Endothelial cell of umbilical vein (primary cell): ENCODE data around the gene LRRFIP2. TPM values are rescaled to one million over a fixed set of nuclear protein-coding genes. Genes with fewer than 3 reads are reported as not detected.
"Not testable (repeated sequence)": the region's sequence is repeated elsewhere in the genome, so short reads cannot be mapped to it uniquely, and the experiment has no call there.

ENCODE experiments used
- BruUV-seq: library from RNA; stranded (reverse); fragments of 400-500 nt; replicated peaks from 2 replicates; lab custom pipeline; 2021; lab: Mats Ljungman, UMichigan
- CTCF ChIA-PET: fragments of 300-600, 350-600 bp; sonication (Branson Sonifier 250); formaldehyde crosslinking; loops from one replicate; lab custom pipeline; 2021; ENCODE audit warnings: antibody characterized with exemption, inconsistent platforms; lab: Charles Lee
- POLR2A ChIA-PET: fragments of 300-600, 350-600 bp; sonication (Branson Sonifier 250); formaldehyde crosslinking; loops from one replicate; lab custom pipeline; 2021; ENCODE audit warnings: antibody characterized with exemption, inconsistent platforms; lab: Charles Lee
- DNase-seq: peaks from one replicate; pipeline ENCODE4 v3.0.0-alpha.2; 2011; ENCODE audit warnings: low read depth, low spot score
- FAIRE-seq: peaks from 2 replicates; lab custom pipeline; 2011; peaks lifted over from hg19 to GRCh38; lab: Jason Lieb, UNC
- H2AFZ ChIP-seq: 2 replicates; pipeline ENCODE4 v1.6.0; 2012; ENCODE audit warnings: low read depth, low read length, control low read depth, inconsistent platforms
- H3K27ac ChIP-seq: 2 replicates; pipeline ENCODE4 v1.5.1; 2011; ENCODE audit warnings: low read depth, mild to moderate bottlenecking, control low read depth, low read length, moderate library complexity; ENCODE audit not compliant: insufficient read depth
- H3K27me3 ChIP-seq, 2 experiments: 2 replicates each; pipeline versions ENCODE4 v1.6.0 to v1.6.1; 2011; ENCODE audit warnings: low read length in 2 of 2, mixed read lengths in 1 of 2; ENCODE audit not compliant: control insufficient read depth in 2 of 2, insufficient read depth in 2 of 2
- H3K36me3 ChIP-seq, 2 experiments: 2 replicates in 1 of 2; 3 replicates in 1 of 2; pipeline ENCODE4 v1.5.1; 2011; ENCODE audit warnings: low read length in 2 of 2, mild to moderate bottlenecking in 1 of 2, moderate library complexity in 1 of 2; ENCODE audit not compliant: control insufficient read depth in 2 of 2, insufficient read depth in 2 of 2; ENCODE audit errors: extremely low read depth in 1 of 2
- H3K4me1 ChIP-seq: 3 replicates; pipeline ENCODE4 v1.5.1; 2011; ENCODE audit warnings: mild to moderate bottlenecking, low read length; ENCODE audit not compliant: control insufficient read depth, insufficient read depth; ENCODE audit errors: extremely low read depth
- H3K4me2 ChIP-seq: 2 replicates; pipeline ENCODE4 v1.6.1; 2011; ENCODE audit warnings: low read length, control low read depth, mixed read lengths; ENCODE audit not compliant: insufficient read depth
- H3K4me3 ChIP-seq, 3 experiments: fragments of 200-600 bp in 1 of 3; sonication (generic), shearing (Covaris generic) in 1 of 3; replicated peaks in 1 of 3; 2 replicates each; pipeline ENCODE4 v1.5.1; 2011 to 2016; ENCODE audit warnings: control low read depth in 3 of 3, low read length in 3 of 3, mild to moderate bottlenecking in 2 of 3, inconsistent platforms in 1 of 3, low read depth in 1 of 3, moderate library complexity in 1 of 3; ENCODE audit not compliant: insufficient read depth in 1 of 3
- H3K79me2 ChIP-seq: 2 replicates; pipeline ENCODE4 v1.6.0; 2012; ENCODE audit warnings: low read length, inconsistent platforms; ENCODE audit not compliant: control insufficient read depth, insufficient read depth
- H3K9ac ChIP-seq: replicated peaks from 2 replicates; pipeline ENCODE3; 2011; ENCODE audit warnings: low read length, control low read depth; ENCODE audit not compliant: insufficient read depth; ENCODE audit errors: extremely low read depth
- H3K9me1 ChIP-seq: replicated peaks from 3 replicates; pipeline ENCODE4 v1.6.0; 2011; ENCODE audit warnings: mild to moderate bottlenecking, low read length; ENCODE audit not compliant: control insufficient read depth, insufficient read depth; ENCODE audit errors: extremely low read depth
- H3K9me3 ChIP-seq: replicated peaks from 2 replicates; pipeline ENCODE4 v1.5.1; 2012; ENCODE audit warnings: low read length, inconsistent platforms; ENCODE audit not compliant: control insufficient read depth, insufficient read depth
- H4K20me1 ChIP-seq: replicated peaks from 2 replicates; pipeline ENCODE3; 2011; ENCODE audit warnings: mild to moderate bottlenecking, low read length; ENCODE audit not compliant: control insufficient read depth, insufficient read depth; ENCODE audit errors: extremely low read depth
- CTCF ChIP-seq, 2 donors: IDR thresholded peaks; 1 replicate in 1 of 2; 2 replicates in 1 of 2; pipeline ENCODE4 v1.5.1; 2011; ENCODE audit warnings: low read length in 2 of 2, mild to moderate bottlenecking in 2 of 2, moderate library complexity in 2 of 2, control low read depth in 1 of 2, inconsistent platforms in 1 of 2, low read depth in 1 of 2; ENCODE audit not compliant: insufficient read depth in 1 of 2; ENCODE audit errors: extremely low read depth in 1 of 2
- FOS ChIP-seq: IDR thresholded peaks from 2 replicates; pipeline ENCODE4 v1.6.1; 2011; ENCODE audit warnings: mild to moderate bottlenecking, low read length, moderate library complexity, borderline replicate concordance; ENCODE audit not compliant: insufficient read depth
- dilution Hi-C: fragments of 300-500 bp; cut with MboI; formaldehyde crosslinking; loops from one replicate; pipeline ENCODE4 v1.15.0; 2019; ENCODE audit warnings: low sequenced_read_pairs; ENCODE audit not compliant: extremely low pct_ligation_motif_present
- intact Hi-C: fragments of 100-400 bp; cut with micrococcal nuclease; formaldehyde crosslinking; loops from one replicate; pipeline ENCODE4 v1.10.0; 2022
- polyA plus RNA-seq, 4 experiments: library from polyadenylated mRNA; depleted of rRNA in 3 of 4; stranded (reverse) in 3 of 4; unstranded in 1 of 4; fragments of >200 nt; gene quantifications; 2 replicates each; pipeline versions ENCODE4 v1.2.1 to v1.2.3, GENCODE V29; 2011 to 2012; ENCODE audit warnings: missing spikeins in 1 of 4
- total RNA-seq: library from RNA; stranded (reverse); gene quantifications from 2 replicates; pipeline ENCODE4 v1.2.3, GENCODE V29; 2021

The LRRFIP2 gene
- total and polyA plus RNA-seq, 2 donors (not counting 3 experiments of a cell fraction or from before 2014, with no cell fraction given) = 20.8 to 78.9 TPM

- TF ChIP-seq CTCF (IDR thresholded peaks at IDR 0.05; ENCODE audit: extremely low read depth in 1 of 2, insufficient read depth in 1 of 2, low read depth in 1 of 2, low read length in 2 of 2) = no peak
- no peak for TF ChIP-seq FOS
- Histone ChIP-seq H3K9ac (no peak overlapping the region), H3K27me3 (no peaks in the 10 kb centered on the region), H4K20me1 (no peaks in the 10 kb centered on the region), H3K4me3 (no peak overlapping the region), H3K4me1 (peaks cover 6% of the 10 kb centered on the region), H3K9me1 (no peaks in the 10 kb centered on the region), H2AFZ (no peak overlapping the region), H3K79me2 (peaks cover 20% of the 10 kb centered on the region), H3K4me2 (no peak overlapping the region), H3K9me3 (no peaks in the 10 kb centered on the region), H3K27ac (no peak overlapping the region), H3K36me3 (no peaks in the 10 kb centered on the region)
- DNase-seq (no peak), FAIRE-seq (no peak)
- ChIA-PET CTCF (no interaction called here), POLR2A (no interaction called here)
- intact Hi-C loops (no loop called here), dilution Hi-C loops (no loop called here)
- BruUV-seq = no TSS peak
Observed at GRCh38 chr3:37123292-37123691, 51.1 kb downstream of the LRRFIP2 start.

- dilution Hi-C loops = not testable (repeated sequence)
Observed at GRCh38 chr3:37122069-37122468, 52.3 kb downstream of the LRRFIP2 start.

More at GRCh38 chr3:37122069-37122468, 52.3 kb downstream of the LRRFIP2 start:
- DNase-seq, H3K4me1 ChIP-seq, intact Hi-C loops, H4K20me1 ChIP-seq, H3K27ac ChIP-seq, H3K9me1 ChIP-seq, POLR2A ChIA-PET, H3K27me3 ChIP-seq, H3K4me3 ChIP-seq, H3K4me2 ChIP-seq, H3K36me3 ChIP-seq, H3K9ac ChIP-seq, H2AFZ ChIP-seq, BruUV-seq, H3K9me3 ChIP-seq, FAIRE-seq: not testable (repeated sequence)
- H3K79me2 ChIP-seq = peaks cover 15% of the 10 kb centered on the region
- CTCF ChIA-PET = interaction anchor here (1.5 to 1.8 kb wide), 2 partner anchors 8 to 9 kb away, joined by 3 to 4 read pairs; no protein-coding TSS in a partner anchor
